ENCODE results near the gene SLC40A1.

SLC40A1 gene

GRCh38 chr2:189592353-189592984 is 11.9 kb upstream of the SLC40A1 start:
- no peak for TF ChIP-seq CTCF (IDR thresholded peaks at IDR 0.05; ENCODE audit: low read depth, low read length)
- H3K4me3 ChIP-seq (ENCODE audit: low read depth, low read length) = no peak overlapping the region

DNA sequence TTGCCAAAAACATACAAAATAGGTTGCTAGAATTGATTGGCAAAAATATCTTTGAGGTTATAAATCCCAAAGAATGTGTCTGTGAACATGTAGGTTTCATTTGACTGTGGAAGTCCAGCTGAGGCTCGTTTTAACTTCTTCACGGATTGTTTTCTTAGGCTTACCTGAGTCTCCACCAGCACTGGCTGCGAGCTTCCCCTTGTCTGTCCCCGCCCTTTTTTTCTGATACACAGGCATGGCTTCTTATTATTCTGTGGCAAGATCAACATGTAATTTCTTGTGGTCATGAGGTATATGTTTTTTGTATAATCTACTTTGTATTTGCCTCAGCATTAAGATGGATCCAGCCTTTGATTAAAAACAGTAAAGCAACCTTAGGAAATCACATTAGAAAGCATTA is 7.2 kb upstream of the SLC40A1 start:
- H3K4me1 ChIP-seq = no peaks in the 10 kb centered on the region
- no peaks in the 10 kb centered on the region for H3K9me3 ChIP-seq
- H3K4me3 ChIP-seq (ENCODE audit: low read depth, low read length) = no peak overlapping the region
- DNase-seq = no peak
- no peaks in the 10 kb centered on the region for H3K36me3 ChIP-seq
- H3K27me3 ChIP-seq = no peaks in the 10 kb centered on the region
- TF ChIP-seq CTCF (IDR thresholded peaks at IDR 0.05; ENCODE audit: low read depth, low read length) = no peak

More at GRCh38 chr2:189592353-189592984, 11.9 kb upstream of the SLC40A1 start:
- no peaks in the 10 kb centered on the region for H3K36me3 ChIP-seq
- no peaks in the 10 kb centered on the region for H3K4me1 ChIP-seq
- H3K27me3 ChIP-seq = no peaks in the 10 kb centered on the region
- DNase-seq = no peak
- H3K9me3 ChIP-seq = no peaks in the 10 kb centered on the region

DNA sequence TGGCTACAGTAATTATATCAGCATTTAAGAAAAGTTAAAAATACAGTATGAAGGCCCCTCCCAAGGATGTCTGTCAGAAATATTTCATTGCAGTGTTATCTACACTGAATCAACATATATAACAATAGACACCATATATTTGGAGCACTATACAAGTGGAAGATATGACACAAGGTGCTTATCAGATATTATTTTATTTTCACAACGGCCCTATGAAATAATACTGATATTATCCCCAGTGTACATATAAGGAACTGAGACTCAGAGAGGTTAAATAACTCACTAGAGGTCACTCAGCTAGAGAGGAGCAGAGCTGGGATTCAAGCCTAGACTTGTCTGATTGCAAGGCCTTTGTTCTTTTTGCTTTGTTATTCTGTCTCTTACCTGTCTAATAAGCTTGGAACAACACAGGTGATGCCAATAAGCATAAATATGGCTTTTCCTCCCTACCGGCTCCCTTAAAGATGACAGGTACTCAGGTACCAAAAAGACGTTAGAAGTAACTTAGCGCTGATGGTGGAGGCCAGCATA is 4.7 kb upstream of the SLC40A1 start:
- Histone ChIP-seq H3K9me3 (no peaks in the 10 kb centered on the region), H3K36me3 (no peaks in the 10 kb centered on the region), H3K4me1 (no peaks in the 10 kb centered on the region), H3K4me3 (ENCODE audit: low read depth, low read length) (no peak overlapping the region), H3K27me3 (no peaks in the 10 kb centered on the region)
- no peak for DNase-seq
- no peak for TF ChIP-seq CTCF (IDR thresholded peaks at IDR 0.05; ENCODE audit: low read depth, low read length)

- no peaks in the 10 kb centered on the region for H3K36me3 ChIP-seq
- no peaks in the 10 kb centered on the region for H3K9me3 ChIP-seq
- no peaks in the 10 kb centered on the region for H3K4me1 ChIP-seq
- no peak overlapping the region for H3K4me3 ChIP-seq (ENCODE audit: low read depth, low read length)
- no peak for TF ChIP-seq CTCF (IDR thresholded peaks at IDR 0.05; ENCODE audit: low read depth, low read length)
- H3K27me3 ChIP-seq = no peaks in the 10 kb centered on the region
- DNase-seq = no peak
Observed at GRCh38 chr2:189584686-189585085, 4.1 kb upstream of the SLC40A1 start.

- Histone ChIP-seq H3K36me3 (no peaks in the 10 kb centered on the region), H3K4me3 (ENCODE audit: low read depth, low read length) (no peak overlapping the region), H3K9me3 (no peaks in the 10 kb centered on the region), H3K4me1 (no peaks in the 10 kb centered on the region), H3K27me3 (no peaks in the 10 kb centered on the region)
- no peak for DNase-seq
- TF ChIP-seq CTCF (IDR thresholded peaks at IDR 0.05; ENCODE audit: low read depth, low read length) = no peak
Observed at GRCh38 chr2:189583227-189584198, 2.9 kb upstream of the SLC40A1 start.

Measured in BE2C (cell line).